Measurements from ENCODE around the gene ZMYND10. TPM values are rescaled to one million over a fixed set of nuclear protein-coding genes. Genes with fewer than 3 reads are reported as not detected.

The ZMYND10 gene
- total and polyA plus RNA-seq, 5 donors from 2014 or later = 0.09 to 1.6 TPM; not detected in 3

DNA sequence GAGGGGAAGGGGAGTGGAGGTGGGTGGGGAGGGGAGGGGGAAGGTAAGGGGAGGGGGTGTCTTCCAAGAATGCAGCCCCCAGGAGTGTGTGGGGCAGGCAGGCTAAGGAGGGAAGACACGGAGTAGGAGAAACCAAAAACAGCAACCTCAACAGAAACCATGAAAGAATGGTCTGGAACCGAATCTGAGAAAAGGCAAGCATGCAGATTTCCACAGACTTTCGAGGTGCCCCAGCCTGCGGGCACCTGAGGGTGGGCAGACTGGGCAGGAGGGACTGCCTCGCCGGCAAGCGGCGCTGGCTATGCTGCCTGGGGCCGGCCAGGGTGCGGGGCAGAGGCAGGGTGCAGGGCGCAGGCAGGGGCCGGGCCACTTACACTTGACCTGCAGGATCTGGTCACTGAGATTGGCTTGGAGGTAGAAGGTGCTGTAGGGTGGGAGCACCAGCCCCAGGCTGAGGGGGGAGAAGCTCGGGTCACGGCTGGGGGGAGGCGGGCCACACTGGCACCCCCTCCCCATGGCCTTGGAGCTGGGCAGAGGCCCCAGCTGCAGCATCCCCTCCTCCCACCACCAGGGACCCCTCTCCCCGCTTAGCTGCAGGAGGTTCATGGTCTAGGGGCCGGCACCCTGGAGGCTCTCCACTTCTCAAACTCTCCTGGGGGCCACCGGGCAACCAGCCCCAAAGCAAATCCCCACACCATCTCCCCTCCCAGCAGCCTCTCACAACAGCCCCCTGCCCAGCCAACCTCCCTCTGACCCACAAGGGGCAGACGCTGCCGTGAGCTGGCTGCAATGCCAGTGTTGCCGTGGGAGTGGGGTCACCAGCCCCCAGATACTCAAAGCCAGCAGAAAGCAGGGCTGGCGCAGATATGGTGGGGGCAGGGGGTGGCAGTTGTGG, 29.1 kb upstream of the ZMYND10 start:
- Histone ChIP-seq H3K4me1 (ENCODE audit: control insufficient read depth, insufficient read depth, low read length, poor library complexity, severe bottlenecking) (peaks cover 3% of the 10 kb centered on the region), H3K9me3 (ENCODE audit: control insufficient read depth in 2 of 2, low read length in 2 of 2) (no peaks in the 10 kb centered on the region), H3K36me3 (ENCODE audit: control insufficient read depth, insufficient read depth, low read length) (no peaks in the 10 kb centered on the region), H3K4me3 (ENCODE audit: low read depth, low read length) (no peak overlapping the region), H3K27me3 (ENCODE audit: control insufficient read depth, insufficient read depth, low read length) (no peaks in the 10 kb centered on the region), H3K27ac (ENCODE audit: insufficient read depth, low read length, poor library complexity, severe bottlenecking) (no peak overlapping the region)
- Mint-ChIP-seq H3K4me3 (no peak overlapping the region), H3K4me1 (peaks cover 0 to 8% (median 0%) of the 10 kb centered on the region in 4 donors), H3K36me3 (no peaks in the 10 kb centered on the region), H3K27ac (no peak overlapping the region), H3K27me3 (peaks cover 17% of the 10 kb centered on the region), H3K9me3 (peaks cover 0 to 4% (median 0%) of the 10 kb centered on the region in 7 donors)
- no peak for DNase-seq
- no peak for ATAC-seq (ENCODE audit: low read depth in 2 of 2)

DNA sequence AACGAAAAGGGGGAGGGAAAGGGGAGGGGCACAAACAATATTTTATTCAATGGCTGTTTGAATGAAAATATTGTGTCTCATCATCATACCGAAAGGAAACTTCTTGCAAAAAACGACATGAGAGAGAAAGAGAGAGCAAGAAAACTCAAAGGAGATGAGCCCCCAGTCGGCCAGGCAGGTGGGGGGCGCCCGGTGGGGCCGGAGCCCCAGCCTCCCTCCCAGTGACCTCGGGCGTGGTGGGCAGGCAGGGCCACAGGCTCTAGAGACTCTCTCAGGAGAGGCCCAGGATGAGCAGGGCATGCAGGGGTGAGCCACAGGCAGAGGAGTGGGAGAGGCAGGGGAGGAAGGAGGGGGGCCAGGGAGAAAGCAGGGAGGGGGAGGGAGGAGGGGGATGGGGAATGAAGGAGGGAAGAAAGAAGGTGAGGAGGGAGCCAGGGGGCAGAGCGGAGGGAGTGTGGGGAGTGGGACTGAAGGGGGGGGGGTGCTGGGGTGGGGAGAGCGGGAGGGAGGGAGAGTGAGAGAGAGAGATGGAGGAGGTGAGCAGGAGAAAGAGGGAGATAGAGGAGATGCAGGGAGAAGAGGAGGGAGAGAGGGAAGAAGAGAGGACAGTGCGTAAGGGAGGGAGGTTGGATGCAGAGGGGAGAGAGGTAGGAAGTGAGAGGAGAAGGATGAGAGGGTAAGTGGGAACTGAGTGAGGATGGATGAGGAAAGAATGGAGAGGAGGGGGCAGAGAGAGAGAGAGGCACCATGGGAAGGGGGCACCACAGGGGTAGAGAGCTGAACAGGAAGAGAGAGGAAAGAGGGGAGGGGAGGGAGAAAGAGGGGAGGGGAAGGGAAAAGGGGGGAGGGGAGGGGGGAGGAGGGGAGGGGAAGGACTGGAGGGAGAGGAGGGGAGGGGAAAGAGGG, 27.9 kb upstream of the ZMYND10 start:
- no peak overlapping the region for H3K27ac ChIP-seq (ENCODE audit: insufficient read depth, low read length, poor library complexity, severe bottlenecking)
- peaks cover 0 to 4% (median 0%) of the 10 kb centered on the region in 7 donors for H3K9me3 Mint-ChIP-seq
- H3K4me3 Mint-ChIP-seq = no peak overlapping the region
- H3K4me3 ChIP-seq (ENCODE audit: low read depth, low read length) = no peak overlapping the region
- H3K27me3 Mint-ChIP-seq = peaks cover 17% of the 10 kb centered on the region
- peaks cover 0 to 17% (median 0%) of the 10 kb centered on the region in 4 donors for H3K4me1 Mint-ChIP-seq
- H3K27ac Mint-ChIP-seq = peak overlapping the region in 1 of 3 donors; percentile 56
- H3K36me3 ChIP-seq (ENCODE audit: control insufficient read depth, insufficient read depth, low read length) = no peaks in the 10 kb centered on the region
- no peaks in the 10 kb centered on the region for H3K9me3 ChIP-seq (ENCODE audit: control insufficient read depth in 2 of 2, low read length in 2 of 2)
- H3K4me1 ChIP-seq (ENCODE audit: control insufficient read depth, insufficient read depth, low read length, poor library complexity, severe bottlenecking) = peaks cover 3% of the 10 kb centered on the region
- ATAC-seq (ENCODE audit: low read depth in 2 of 2) (no peak), DNase-seq (no peak)
- no peaks in the 10 kb centered on the region for H3K36me3 Mint-ChIP-seq
- H3K27me3 ChIP-seq (ENCODE audit: control insufficient read depth, insufficient read depth, low read length) = no peaks in the 10 kb centered on the region

DNA sequence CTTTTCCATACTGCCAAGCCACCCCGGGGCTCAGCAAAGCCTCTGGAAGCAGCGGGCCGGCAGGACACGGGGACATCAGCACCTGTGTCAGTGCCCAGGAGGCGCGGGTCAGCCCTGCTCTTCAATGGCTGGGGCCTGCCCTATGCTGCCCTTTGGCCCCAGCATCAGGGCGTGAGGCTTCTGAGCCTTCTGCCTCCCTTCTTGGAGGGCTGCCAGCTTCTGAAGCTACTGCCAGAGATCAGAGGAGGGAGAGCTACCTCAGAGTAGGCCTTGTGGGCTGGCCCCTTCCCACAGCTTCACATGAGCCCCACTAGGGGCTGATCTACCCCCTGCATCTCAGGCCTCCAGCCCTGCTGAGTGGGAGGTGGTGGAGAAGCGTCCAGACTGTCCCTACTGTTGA, 26.8 kb upstream of the ZMYND10 start:
- no peaks in the 10 kb centered on the region for H3K36me3 Mint-ChIP-seq
- Histone ChIP-seq H3K9me3 (ENCODE audit: control insufficient read depth in 2 of 2, low read length in 2 of 2) (no peaks in the 10 kb centered on the region), H3K27me3 (ENCODE audit: control insufficient read depth, insufficient read depth, low read length) (no peaks in the 10 kb centered on the region), H3K27ac (ENCODE audit: insufficient read depth, low read length, poor library complexity, severe bottlenecking) (no peak overlapping the region), H3K36me3 (ENCODE audit: control insufficient read depth, insufficient read depth, low read length) (no peaks in the 10 kb centered on the region), H3K4me3 (ENCODE audit: low read depth, low read length) (no peak overlapping the region), H3K4me1 (ENCODE audit: control insufficient read depth, insufficient read depth, low read length, poor library complexity, severe bottlenecking) (peaks cover 7% of the 10 kb centered on the region)
- peaks cover 0 to 22% (median under 1%) of the 10 kb centered on the region in 4 donors for H3K4me1 Mint-ChIP-seq
- H3K4me3 Mint-ChIP-seq = no peak overlapping the region
- no peak for ATAC-seq (ENCODE audit: low read depth in 2 of 2)
- H3K9me3 Mint-ChIP-seq = peaks cover 0 to 4% (median 0%) of the 10 kb centered on the region in 7 donors
- peaks cover 17% of the 10 kb centered on the region for H3K27me3 Mint-ChIP-seq
- no peak overlapping the region for H3K27ac Mint-ChIP-seq
- DNase-seq = no peak

DNA sequence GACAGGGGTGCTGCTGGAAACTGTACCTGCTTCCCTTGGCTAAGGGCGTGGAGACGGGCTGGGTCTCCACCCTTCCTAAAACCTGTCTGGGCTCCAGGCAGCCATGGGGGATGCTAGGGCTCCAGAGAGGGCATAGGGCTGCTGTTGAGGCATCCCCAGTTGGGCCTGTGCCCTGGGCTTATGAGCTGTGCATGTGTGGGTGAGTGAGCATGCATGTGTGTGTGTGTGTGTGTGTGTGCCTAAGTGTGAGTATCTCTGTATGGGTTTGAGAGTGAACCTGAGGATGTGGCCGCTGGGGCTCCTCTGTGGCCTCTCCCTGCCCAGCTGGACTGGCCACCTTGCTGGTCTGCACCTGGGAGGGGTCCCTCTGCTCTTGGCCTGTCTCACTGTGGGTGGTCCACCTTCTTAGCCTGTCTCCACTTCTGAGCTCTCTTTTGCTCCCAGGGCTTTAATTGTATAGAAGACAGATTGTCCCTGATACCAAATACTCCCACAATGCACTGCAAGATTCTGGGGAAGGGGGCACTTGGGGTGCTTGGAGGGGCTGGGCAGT, 25.7 kb upstream of the ZMYND10 start:
- no peaks in the 10 kb centered on the region for H3K36me3 Mint-ChIP-seq
- H3K4me1 Mint-ChIP-seq = peaks cover 0 to 33% (median 4%) of the 10 kb centered on the region in 4 donors
- H3K9me3 Mint-ChIP-seq = peaks cover 0 to 2% (median 0%) of the 10 kb centered on the region in 7 donors
- ATAC-seq (ENCODE audit: low read depth in 2 of 2) (no peak), DNase-seq (no peak)
- H3K4me3 ChIP-seq (ENCODE audit: low read depth, low read length) = no peak overlapping the region
- no peak overlapping the region for H3K27ac ChIP-seq (ENCODE audit: insufficient read depth, low read length, poor library complexity, severe bottlenecking)
- peaks cover 19% of the 10 kb centered on the region for H3K4me1 ChIP-seq (ENCODE audit: control insufficient read depth, insufficient read depth, low read length, poor library complexity, severe bottlenecking)
- H3K9me3 ChIP-seq (ENCODE audit: control insufficient read depth in 2 of 2, low read length in 2 of 2) = no peaks in the 10 kb centered on the region
- peaks cover 17% of the 10 kb centered on the region for H3K27me3 Mint-ChIP-seq
- H3K4me3 Mint-ChIP-seq = no peak overlapping the region
- peak overlapping the region in 1 of 3 donors; percentile 54 for H3K27ac Mint-ChIP-seq
- no peaks in the 10 kb centered on the region for H3K36me3 ChIP-seq (ENCODE audit: control insufficient read depth, insufficient read depth, low read length)
- no peaks in the 10 kb centered on the region for H3K27me3 ChIP-seq (ENCODE audit: control insufficient read depth, insufficient read depth, low read length)

DNA sequence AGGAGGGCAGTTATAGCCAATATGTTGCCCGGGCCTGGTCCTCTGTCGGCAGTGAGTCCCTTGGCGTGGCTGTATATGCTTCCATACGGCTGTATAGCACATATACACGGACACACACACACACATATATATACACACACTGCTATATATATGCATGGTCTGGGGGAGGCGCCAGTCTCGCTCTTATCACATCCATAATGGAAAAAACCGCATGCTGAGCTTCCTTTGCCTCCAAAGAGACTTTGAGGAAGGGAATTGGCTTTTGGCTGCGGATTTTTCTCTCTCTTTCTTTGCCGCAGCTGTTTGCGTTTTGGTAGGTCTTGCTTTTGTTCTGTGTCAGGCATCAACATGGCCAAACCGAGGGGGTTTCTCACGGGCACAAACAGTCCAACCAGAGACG, 25.1 kb upstream of the ZMYND10 start:
- Histone ChIP-seq H3K27me3 (ENCODE audit: control insufficient read depth, insufficient read depth, low read length) (no peaks in the 10 kb centered on the region), H3K27ac (ENCODE audit: insufficient read depth, low read length, poor library complexity, severe bottlenecking) (no peak overlapping the region), H3K36me3 (ENCODE audit: control insufficient read depth, insufficient read depth, low read length) (no peaks in the 10 kb centered on the region), H3K9me3 (ENCODE audit: control insufficient read depth in 2 of 2, low read length in 2 of 2) (no peaks in the 10 kb centered on the region), H3K4me3 (ENCODE audit: low read depth, low read length) (no peak overlapping the region), H3K4me1 (ENCODE audit: control insufficient read depth, insufficient read depth, low read length, poor library complexity, severe bottlenecking) (peaks cover 25% of the 10 kb centered on the region)
- Mint-ChIP-seq H3K27me3 (peaks cover 17% of the 10 kb centered on the region), H3K27ac (peak overlapping the region in 1 of 3 donors; percentile 54), H3K36me3 (no peaks in the 10 kb centered on the region), H3K9me3 (peaks cover 0 to 2% (median 0%) of the 10 kb centered on the region in 7 donors), H3K4me3 (peak overlapping the region in 1 of 4 donors; percentile 87), H3K4me1 (peaks cover 0 to 39% (median 5%) of the 10 kb centered on the region in 4 donors)
- ATAC-seq (ENCODE audit: low read depth in 2 of 2) (no peak), DNase-seq (no peak)

DNA sequence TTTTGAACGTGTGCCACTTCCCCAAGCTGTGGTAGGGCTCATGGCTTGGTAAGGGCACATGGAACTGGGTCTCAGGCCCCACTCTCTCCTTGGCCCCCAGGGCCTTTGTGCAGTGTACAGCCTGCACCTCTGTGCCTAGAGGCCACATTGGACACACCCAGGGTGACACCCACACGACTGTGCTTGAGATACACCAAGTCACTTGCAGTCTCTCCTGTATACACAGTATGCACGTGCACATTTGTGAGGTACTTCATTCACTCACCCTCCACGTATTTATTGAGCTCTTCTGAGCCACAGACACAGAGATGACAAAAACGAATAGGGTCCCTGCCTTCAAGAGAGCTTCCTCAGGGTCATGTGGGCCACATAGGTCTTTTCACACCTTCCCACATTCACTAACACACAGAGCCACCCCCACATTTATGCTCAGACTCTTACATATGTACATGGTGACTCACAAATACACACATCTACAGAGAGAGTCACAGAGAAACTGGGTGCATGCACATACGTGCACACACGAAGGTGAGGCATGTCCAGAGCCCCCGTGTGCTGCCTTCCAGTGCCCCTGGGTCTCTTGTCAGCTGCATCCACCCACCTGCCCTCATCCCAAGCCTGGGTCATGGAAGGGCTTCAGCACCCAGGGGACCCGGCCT, 23.6 kb upstream of the ZMYND10 start:
- H3K4me1 Mint-ChIP-seq = peaks cover 0 to 46% (median 5%) of the 10 kb centered on the region in 4 donors
- Histone ChIP-seq H3K4me3 (ENCODE audit: low read depth, low read length) (no peak overlapping the region), H3K27me3 (ENCODE audit: control insufficient read depth, insufficient read depth, low read length) (no peaks in the 10 kb centered on the region), H3K4me1 (ENCODE audit: control insufficient read depth, insufficient read depth, low read length, poor library complexity, severe bottlenecking) (peaks cover 35% of the 10 kb centered on the region), H3K36me3 (ENCODE audit: control insufficient read depth, insufficient read depth, low read length) (no peaks in the 10 kb centered on the region), H3K27ac (ENCODE audit: insufficient read depth, low read length, poor library complexity, severe bottlenecking) (no peak overlapping the region), H3K9me3 (ENCODE audit: control insufficient read depth in 2 of 2, low read length in 2 of 2) (no peaks in the 10 kb centered on the region)
- H3K27me3 Mint-ChIP-seq = peaks cover 17% of the 10 kb centered on the region
- peak overlapping the region in 3 of 4 donors; percentile 4 to 86 (median 21) for H3K4me3 Mint-ChIP-seq
- DNase-seq (no peak), ATAC-seq (ENCODE audit: low read depth in 2 of 2) (no peak)
- no peak overlapping the region for H3K27ac Mint-ChIP-seq
- no peaks in the 10 kb centered on the region for H3K36me3 Mint-ChIP-seq
- peaks cover 0 to 2% (median 0%) of the 10 kb centered on the region in 7 donors for H3K9me3 Mint-ChIP-seq

DNA sequence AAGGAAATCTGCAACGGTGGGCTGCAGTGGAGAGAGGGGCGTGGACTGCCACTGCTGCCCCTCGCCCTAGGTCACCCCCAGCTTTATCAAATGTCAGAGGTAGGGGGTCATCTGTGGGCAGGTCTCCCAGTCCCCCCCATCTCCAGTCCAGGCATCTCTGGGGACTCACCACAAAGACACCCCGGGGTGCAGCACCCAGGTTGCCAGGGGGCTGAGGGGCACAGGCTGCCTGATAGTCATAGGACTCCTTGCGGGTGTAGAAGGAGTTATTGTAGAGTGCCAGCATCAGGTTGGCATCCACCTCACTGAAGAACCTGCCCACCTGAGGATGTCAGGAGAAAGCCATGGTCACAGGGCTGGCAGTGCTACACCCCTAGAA, 20.3 kb upstream of the ZMYND10 start:
- no peaks in the 10 kb centered on the region for H3K9me3 Mint-ChIP-seq
- peak overlapping the region; percentile 85 for H3K27ac ChIP-seq (ENCODE audit: insufficient read depth, low read length, poor library complexity, severe bottlenecking)
- ATAC-seq (ENCODE audit: low read depth in 2 of 2) (no peak), DNase-seq (no peak)
- H3K9me3 ChIP-seq (ENCODE audit: control insufficient read depth in 2 of 2, low read length in 2 of 2) = no peaks in the 10 kb centered on the region
- peak overlapping the region; percentile 91 to 98 (median 94) for H3K4me3 Mint-ChIP-seq
- peak overlapping the region; percentile 77 for H3K4me3 ChIP-seq (ENCODE audit: low read depth, low read length)
- peaks cover 0 to 42% (median 5%) of the 10 kb centered on the region in 4 donors for H3K4me1 Mint-ChIP-seq
- H3K27ac Mint-ChIP-seq = peak overlapping the region; percentile 60 to 98 (median 97)
- no peaks in the 10 kb centered on the region for H3K27me3 ChIP-seq (ENCODE audit: control insufficient read depth, insufficient read depth, low read length)
- H3K36me3 Mint-ChIP-seq = no peaks in the 10 kb centered on the region
- H3K27me3 Mint-ChIP-seq = no peaks in the 10 kb centered on the region
- peaks cover 34% of the 10 kb centered on the region for H3K4me1 ChIP-seq (ENCODE audit: control insufficient read depth, insufficient read depth, low read length, poor library complexity, severe bottlenecking)
- no peaks in the 10 kb centered on the region for H3K36me3 ChIP-seq (ENCODE audit: control insufficient read depth, insufficient read depth, low read length)

All from CD4-positive, CD25-positive, alpha-beta regulatory T cell (primary cell).